ENCODE measurements around the gene TBC1D9B.

- TF ChIP-seq PAX5 (IDR thresholded peaks at IDR 0.05; ENCODE audit: insufficient read depth, low read length, severe bottlenecking) (no peak), TAF1 (IDR thresholded peaks at IDR 0.05; ENCODE audit: low read depth, low read length) (no peak), POLR2A (IDR thresholded peaks at IDR 0.05; ENCODE audit: low read depth, low read length) (no peak), POLR2AphosphoS5 (IDR thresholded peaks at IDR 0.05; ENCODE audit: low read depth, low read length) (peak; percentile 33; the same call in 1 of the 2 replicates)
Measured at GRCh38 chr5:179829732-179830435, 77.8 kb downstream of the TBC1D9B start.
